Karpas-422 (cell line): Measurements from ENCODE around the gene NUP93. TPM values are rescaled to one million over a fixed set of nuclear protein-coding genes. Genes with fewer than 3 reads are reported as not detected.

ENCODE experiments used
- DNase-seq: peaks from one replicate; pipeline ENCODE4 v3.0.0-alpha.2; 2015
- H2AFZ ChIP-seq: fragments of 200-600 bp; sonication (generic); 2 replicates; pipeline ENCODE4 v1.6.1; 2014; ENCODE audit warnings: antibody characterized with exemption, low read length, mixed read lengths
- H3K27ac ChIP-seq: fragments of 200-600 bp; sonication (generic); 2 replicates; pipeline ENCODE4 v1.5.1; 2014; ENCODE audit warnings: mild to moderate bottlenecking, low read length, moderate library complexity
- H3K27me3 ChIP-seq: fragments of 200-600 bp; sonication (generic); 2 replicates; pipeline ENCODE4 v1.6.1; 2014; ENCODE audit warnings: low read length, mixed read lengths
- H3K36me3 ChIP-seq: fragments of 200-600 bp; sonication (generic); 2 replicates; pipeline ENCODE4 v1.6.1; 2014; ENCODE audit warnings: low read length, mixed read lengths; ENCODE audit not compliant: insufficient read depth
- H3K4me1 ChIP-seq: fragments of 200-600 bp; sonication (generic); 2 replicates; pipeline ENCODE4 v1.6.1; 2014; ENCODE audit warnings: mild to moderate bottlenecking, low read length, mixed read lengths
- H3K4me2 ChIP-seq: fragments of 200-600 bp; sonication (generic); 2 replicates; pipeline ENCODE4 v1.6.1; 2014; ENCODE audit warnings: low read length, low read depth, mild to moderate bottlenecking; ENCODE audit not compliant: poor library complexity, severe bottlenecking
- H3K4me3 ChIP-seq: fragments of 200-600 bp; sonication (generic); 2 replicates; pipeline ENCODE4 v1.5.1; 2014; ENCODE audit warnings: mild to moderate bottlenecking, antibody characterized with exemption, low read length, mixed read lengths
- H3K79me2 ChIP-seq: fragments of 200-600 bp; sonication (generic); 2 replicates; pipeline ENCODE4 v1.6.1; 2014; ENCODE audit warnings: mild to moderate bottlenecking, low read length, mixed read lengths
- H3K9ac ChIP-seq: fragments of 200-600 bp; sonication (generic); 2 replicates; pipeline ENCODE4 v1.6.0; 2014; ENCODE audit warnings: low read length
- H3K9me2 ChIP-seq: fragments of 200-600 bp; sonication (generic), shearing (Covaris generic); replicated peaks from 2 replicates; pipeline ENCODE4 v1.6.0; 2014; ENCODE audit warnings: mild to moderate bottlenecking, low read length, moderate library complexity; ENCODE audit not compliant: insufficient read depth
- H3K9me3 ChIP-seq: fragments of 300-700, 200-600 bp; sonication (generic); 2 replicates; pipeline ENCODE4 v1.6.1; 2014; ENCODE audit warnings: low read length, mixed read lengths
- H4K20me1 ChIP-seq: fragments of 200-600 bp; sonication (generic); 2 replicates; pipeline ENCODE4 v1.6.1; 2014; ENCODE audit warnings: mild to moderate bottlenecking, antibody characterized with exemption, low read length, low read depth; ENCODE audit not compliant: insufficient read depth
- total RNA-seq: library from RNA; depleted of rRNA; stranded (reverse); fragments of >200 nt; shearing (Covaris generic); gene quantifications from 2 replicates; pipeline ENCODE4 v1.2.3, GENCODE V29; 2014; ENCODE audit warnings: low replicate concordance

Gene NUP93
- total RNA-seq, 1 experiment from 2014 or later, result 116 TPM

- Histone ChIP-seq H3K9me3 (no peaks in the 10 kb centered on the region), H3K36me3 (peaks cover 5% of the 10 kb centered on the region; the same call in 1 of the 2 replicates), H3K4me3 (no peak overlapping the region), H3K9me2 (no peaks in the 10 kb centered on the region), H3K9ac (no peak overlapping the region), H3K4me2 (no peak overlapping the region), H2AFZ (no peak overlapping the region), H3K79me2 (no peaks in the 10 kb centered on the region), H3K4me1 (no peaks in the 10 kb centered on the region), H4K20me1 (no peaks in the 10 kb centered on the region), H3K27me3 (no peaks in the 10 kb centered on the region), H3K27ac (no peak overlapping the region)
- no peak for DNase-seq
These were observed 103.5 kb downstream of the NUP93 start for GRCh38 chr16:56833243-56833970.

GRCh38 chr16:56835320-56835719 lies 105.4 kb downstream of the NUP93 start:
- no peaks in the 10 kb centered on the region for H4K20me1 ChIP-seq
- H3K4me2 ChIP-seq, result no peak overlapping the region
- no peak overlapping the region for H3K4me3 ChIP-seq
- H3K27ac ChIP-seq, result no peak overlapping the region
- peaks cover 10% of the 10 kb centered on the region; the same call in 1 of the 2 replicates for H3K36me3 ChIP-seq
- H3K79me2 ChIP-seq, result no peaks in the 10 kb centered on the region
- no peak overlapping the region for H2AFZ ChIP-seq
- H3K9me3 ChIP-seq, result no peaks in the 10 kb centered on the region
- H3K9me2 ChIP-seq, result no peaks in the 10 kb centered on the region
- H3K27me3 ChIP-seq, result no peaks in the 10 kb centered on the region
- no peak for DNase-seq
- H3K9ac ChIP-seq, result no peak overlapping the region
- H3K4me1 ChIP-seq, result no peaks in the 10 kb centered on the region

GRCh38 chr16:56836410-56837230 lies 106.7 kb downstream of the NUP93 start:
- H3K4me2 ChIP-seq, result no peak overlapping the region
- no peak overlapping the region for H2AFZ ChIP-seq
- no peaks in the 10 kb centered on the region for H3K27me3 ChIP-seq
- peaks cover 15% of the 10 kb centered on the region; the same call in 1 of the 2 replicates for H3K36me3 ChIP-seq
- no peaks in the 10 kb centered on the region for H3K9me2 ChIP-seq
- no peaks in the 10 kb centered on the region for H4K20me1 ChIP-seq
- no peaks in the 10 kb centered on the region for H3K79me2 ChIP-seq
- H3K9me3 ChIP-seq, result no peaks in the 10 kb centered on the region
- DNase-seq, result no peak
- no peak overlapping the region for H3K9ac ChIP-seq
- H3K4me1 ChIP-seq, result no peaks in the 10 kb centered on the region
- no peak overlapping the region for H3K27ac ChIP-seq
- no peak overlapping the region for H3K4me3 ChIP-seq

- no peaks in the 10 kb centered on the region for H3K79me2 ChIP-seq
- H3K4me2 ChIP-seq, result no peak overlapping the region
- no peaks in the 10 kb centered on the region for H4K20me1 ChIP-seq
- no peaks in the 10 kb centered on the region for H3K9me3 ChIP-seq
- H3K27me3 ChIP-seq, result no peaks in the 10 kb centered on the region
- H3K9ac ChIP-seq, result no peak overlapping the region
- DNase-seq, result no peak
- no peak overlapping the region for H3K27ac ChIP-seq
- peaks cover 23% of the 10 kb centered on the region; the same call in 1 of the 2 replicates for H3K36me3 ChIP-seq
- no peak overlapping the region for H2AFZ ChIP-seq
- no peaks in the 10 kb centered on the region for H3K4me1 ChIP-seq
- H3K9me2 ChIP-seq, result no peaks in the 10 kb centered on the region
- H3K4me3 ChIP-seq, result no peak overlapping the region
These were observed 108.9 kb downstream of the NUP93 start for GRCh38 chr16:56838622-56839337.

- Histone ChIP-seq H2AFZ (no peak overlapping the region), H3K79me2 (no peaks in the 10 kb centered on the region), H3K9me3 (no peaks in the 10 kb centered on the region), H3K27me3 (no peaks in the 10 kb centered on the region), H3K4me1 (no peaks in the 10 kb centered on the region), H3K4me2 (no peak overlapping the region), H3K27ac (no peak overlapping the region), H3K36me3 (peaks cover 20% of the 10 kb centered on the region; the same call in 1 of the 2 replicates), H3K9me2 (no peaks in the 10 kb centered on the region), H3K9ac (no peak overlapping the region), H3K4me3 (no peak overlapping the region), H4K20me1 (no peaks in the 10 kb centered on the region)
- DNase-seq, result no peak
These were observed 111.3 kb downstream of the NUP93 start for GRCh38 chr16:56841233-56841632.

- H3K4me2 ChIP-seq, result no peak overlapping the region
- no peaks in the 10 kb centered on the region for H3K27me3 ChIP-seq
- H3K4me1 ChIP-seq, result no peaks in the 10 kb centered on the region
- no peaks in the 10 kb centered on the region for H3K9me2 ChIP-seq
- no peaks in the 10 kb centered on the region for H3K79me2 ChIP-seq
- no peak overlapping the region for H3K4me3 ChIP-seq
- no peak overlapping the region for H2AFZ ChIP-seq
- peaks cover 20% of the 10 kb centered on the region; the same call in 1 of the 2 replicates for H3K36me3 ChIP-seq
- H3K9me3 ChIP-seq, result no peaks in the 10 kb centered on the region
- H3K9ac ChIP-seq, result no peak overlapping the region
- no peaks in the 10 kb centered on the region for H4K20me1 ChIP-seq
- DNase-seq, result no peak
- no peak overlapping the region for H3K27ac ChIP-seq
These were observed 111.7 kb downstream of the NUP93 start for GRCh38 chr16:56841659-56842058.

- Histone ChIP-seq H2AFZ (no peak overlapping the region), H3K4me3 (no peak overlapping the region), H3K27ac (no peak overlapping the region), H3K4me1 (no peaks in the 10 kb centered on the region), H3K9me2 (no peaks in the 10 kb centered on the region), H3K79me2 (no peaks in the 10 kb centered on the region), H3K27me3 (no peaks in the 10 kb centered on the region), H3K36me3 (peaks cover 20% of the 10 kb centered on the region; the same call in 1 of the 2 replicates), H3K4me2 (no peak overlapping the region), H3K9ac (no peak overlapping the region), H4K20me1 (no peaks in the 10 kb centered on the region), H3K9me3 (no peaks in the 10 kb centered on the region)
- no peak for DNase-seq
These were observed 112.2 kb downstream of the NUP93 start for GRCh38 chr16:56842133-56842532.

- Histone ChIP-seq H3K79me2 (no peaks in the 10 kb centered on the region), H3K4me1 (peaks cover 4% of the 10 kb centered on the region; the same call in 1 of the 2 replicates), H3K9ac (no peak overlapping the region), H3K27ac (no peak overlapping the region), H3K9me3 (no peaks in the 10 kb centered on the region), H3K4me3 (no peak overlapping the region), H3K27me3 (no peaks in the 10 kb centered on the region), H4K20me1 (no peaks in the 10 kb centered on the region), H3K4me2 (no peak overlapping the region), H3K36me3 (peaks cover 18% of the 10 kb centered on the region; the same call in 1 of the 2 replicates), H2AFZ (no peak overlapping the region), H3K9me2 (no peaks in the 10 kb centered on the region)
- DNase-seq, result no peak
These were observed 114.1 kb downstream of the NUP93 start for GRCh38 chr16:56844056-56844455.
